Activated naive CD8-positive, alpha-beta T cell (primary cell): ENCODE data around the gene USP25.

ENCODE experiments used
- H3K27ac Mint-ChIP-seq: one replicate; pipeline ENCODE4 v1.8.0; 2021; ENCODE audit warnings: mixed read lengths
- H3K27me3 Mint-ChIP-seq: one replicate; pipeline ENCODE4 v1.8.0; 2021; ENCODE audit warnings: mixed read lengths
- H3K36me3 Mint-ChIP-seq: one replicate; pipeline ENCODE4 v1.8.0; 2021; ENCODE audit warnings: mixed read lengths
- H3K4me1 Mint-ChIP-seq: one replicate; pipeline ENCODE4 v1.8.0; 2021; ENCODE audit warnings: low read depth, mixed read lengths
- H3K4me3 Mint-ChIP-seq: one replicate; pipeline ENCODE4 v1.8.0; 2021; ENCODE audit warnings: mild to moderate bottlenecking, mixed read lengths
- H3K9me3 Mint-ChIP-seq: one replicate; pipeline ENCODE4 v1.8.0; 2021; ENCODE audit warnings: low read depth, mixed read lengths

The USP25 gene

GRCh38 chr21:15795533-15795932, 65.8 kb downstream of the USP25 start:
- H3K4me1 Mint-ChIP-seq = peaks cover 60% of the 10 kb centered on the region
- H3K27me3 Mint-ChIP-seq = no peaks in the 10 kb centered on the region
- H3K36me3 Mint-ChIP-seq = peaks cover 26% of the 10 kb centered on the region
- no peaks in the 10 kb centered on the region for H3K9me3 Mint-ChIP-seq
- peak overlapping the region; percentile 23 for H3K27ac Mint-ChIP-seq
- no peak overlapping the region for H3K4me3 Mint-ChIP-seq

DNA sequence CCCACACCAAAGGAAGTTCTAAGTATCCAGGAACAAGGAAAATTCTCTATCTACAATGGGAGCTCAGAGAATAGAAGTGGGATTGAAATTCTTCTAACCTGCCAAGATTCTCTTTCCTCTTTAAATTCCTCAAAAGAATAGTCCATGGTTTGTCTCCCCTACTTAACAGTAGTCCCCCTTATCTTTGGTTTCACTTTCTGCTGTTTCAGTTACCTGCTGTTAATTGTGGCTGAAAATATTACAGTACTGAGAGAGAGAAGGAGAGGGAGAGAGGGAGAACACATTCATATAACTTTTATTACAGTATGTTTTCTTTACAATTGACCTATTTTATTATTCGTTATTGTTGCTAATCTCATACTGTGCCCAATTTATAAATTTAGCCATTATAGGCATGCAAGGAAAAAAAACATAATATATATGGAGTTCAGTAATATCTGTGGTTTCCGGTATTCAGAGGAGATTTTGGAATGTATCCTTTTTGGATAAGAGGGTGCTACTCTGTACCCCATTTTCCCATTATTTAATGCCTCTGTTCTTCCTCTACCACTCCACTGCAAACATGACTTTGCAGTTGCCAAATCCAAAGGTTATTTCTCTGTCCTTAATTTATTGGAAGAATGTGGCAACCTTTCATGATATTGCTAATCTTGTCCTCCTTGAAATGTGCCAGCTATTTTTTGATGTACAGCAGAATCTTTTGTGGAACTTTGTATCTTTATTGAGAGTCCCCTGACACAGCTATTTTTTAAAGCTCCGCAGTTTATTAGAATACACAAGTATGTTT, 68.0 kb downstream of the USP25 start:
- Mint-ChIP-seq H3K27ac (peak overlapping the region; percentile 4), H3K4me1 (peaks cover 67% of the 10 kb centered on the region), H3K9me3 (no peaks in the 10 kb centered on the region), H3K36me3 (peaks cover 33% of the 10 kb centered on the region), H3K27me3 (no peaks in the 10 kb centered on the region), H3K4me3 (no peak overlapping the region)

DNA sequence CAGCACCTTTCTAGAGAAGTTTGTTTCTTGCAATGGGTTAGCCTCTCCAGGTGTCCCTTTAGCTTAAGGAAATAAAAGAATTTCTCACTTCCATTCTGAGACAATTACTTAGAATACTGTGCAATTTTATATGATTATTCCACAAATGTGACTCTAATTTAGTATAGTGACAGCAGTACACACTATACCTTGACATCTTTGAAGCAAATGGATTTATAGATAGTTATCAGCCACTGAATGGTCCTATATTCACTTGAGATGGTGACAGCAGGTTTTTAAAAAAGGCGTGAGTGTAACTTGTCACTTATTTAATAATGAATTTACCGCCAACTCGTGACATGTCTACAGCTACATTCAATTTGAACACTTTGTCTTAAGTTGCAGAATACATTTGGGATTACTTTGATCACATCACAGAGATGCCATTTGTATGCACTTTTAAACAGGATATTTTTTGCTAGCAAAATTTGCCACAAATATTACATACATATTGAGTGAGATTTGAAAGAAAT, 71.6 kb downstream of the USP25 start:
- Mint-ChIP-seq H3K36me3 (peaks cover 25% of the 10 kb centered on the region), H3K27me3 (no peaks in the 10 kb centered on the region), H3K27ac (no peak overlapping the region), H3K4me1 (peaks cover 45% of the 10 kb centered on the region), H3K9me3 (no peaks in the 10 kb centered on the region), H3K4me3 (no peak overlapping the region)

GRCh38 chr21:15804247-15805005, 74.6 kb downstream of the USP25 start:
- H3K36me3 Mint-ChIP-seq = peaks cover 21% of the 10 kb centered on the region
- H3K4me3 Mint-ChIP-seq = no peak overlapping the region
- H3K4me1 Mint-ChIP-seq = peaks cover 18% of the 10 kb centered on the region
- no peaks in the 10 kb centered on the region for H3K27me3 Mint-ChIP-seq
- H3K9me3 Mint-ChIP-seq = no peaks in the 10 kb centered on the region
- no peak overlapping the region for H3K27ac Mint-ChIP-seq

- H3K4me3 Mint-ChIP-seq = no peak overlapping the region
- H3K36me3 Mint-ChIP-seq = peaks cover 43% of the 10 kb centered on the region
- no peak overlapping the region for H3K27ac Mint-ChIP-seq
- H3K9me3 Mint-ChIP-seq = peaks cover 10% of the 10 kb centered on the region
- no peaks in the 10 kb centered on the region for H3K27me3 Mint-ChIP-seq
- H3K4me1 Mint-ChIP-seq = peaks cover 8% of the 10 kb centered on the region
These were observed 79.3 kb downstream of the USP25 start for GRCh38 chr21:15809065-15809464.

- Mint-ChIP-seq H3K36me3 (peaks cover 48% of the 10 kb centered on the region), H3K4me3 (no peak overlapping the region), H3K27ac (no peak overlapping the region), H3K9me3 (peaks cover 10% of the 10 kb centered on the region), H3K27me3 (no peaks in the 10 kb centered on the region), H3K4me1 (peaks cover 4% of the 10 kb centered on the region)
These were observed 80.0 kb downstream of the USP25 start for GRCh38 chr21:15809818-15810217.

DNA sequence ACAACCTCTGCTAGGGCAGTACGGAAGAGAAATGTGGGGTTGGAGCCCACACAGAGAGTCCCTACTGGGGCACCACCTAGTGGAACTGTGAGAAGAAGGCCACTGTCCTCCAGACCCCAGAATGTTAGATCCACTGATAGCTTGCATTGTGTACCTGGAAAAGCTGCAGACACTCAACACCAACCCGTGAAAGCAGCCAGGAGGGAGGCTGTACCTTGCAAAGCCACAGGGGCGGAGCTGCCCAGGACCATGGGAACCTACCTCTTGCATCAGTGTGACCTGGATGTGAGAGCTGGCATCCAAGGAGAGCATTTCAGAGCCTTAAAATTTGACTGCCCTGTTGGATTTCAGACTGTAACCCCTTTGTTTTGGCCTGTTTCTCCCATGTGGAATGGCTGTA, 85.5 kb downstream of the USP25 start:
- H3K27me3 Mint-ChIP-seq = no peaks in the 10 kb centered on the region
- H3K9me3 Mint-ChIP-seq = peaks cover 15% of the 10 kb centered on the region
- no peak overlapping the region for H3K4me3 Mint-ChIP-seq
- H3K27ac Mint-ChIP-seq = peak overlapping the region; percentile 23
- H3K36me3 Mint-ChIP-seq = peaks cover 55% of the 10 kb centered on the region
- peaks cover 10% of the 10 kb centered on the region for H3K4me1 Mint-ChIP-seq

- H3K4me3 Mint-ChIP-seq = no peak overlapping the region
- H3K36me3 Mint-ChIP-seq = peaks cover 24% of the 10 kb centered on the region
- peaks cover 5% of the 10 kb centered on the region for H3K9me3 Mint-ChIP-seq
- peaks cover 45% of the 10 kb centered on the region for H3K4me1 Mint-ChIP-seq
- no peak overlapping the region for H3K27ac Mint-ChIP-seq
- H3K27me3 Mint-ChIP-seq = no peaks in the 10 kb centered on the region
These were observed 90.5 kb downstream of the USP25 start for GRCh38 chr21:15820327-15820726.

GRCh38 chr21:15820852-15821379, 91.1 kb downstream of the USP25 start:
- Mint-ChIP-seq H3K4me1 (peaks cover 45% of the 10 kb centered on the region), H3K27ac (no peak overlapping the region), H3K36me3 (peaks cover 19% of the 10 kb centered on the region), H3K4me3 (no peak overlapping the region), H3K27me3 (no peaks in the 10 kb centered on the region), H3K9me3 (peaks cover 5% of the 10 kb centered on the region)

- H3K27me3 Mint-ChIP-seq = no peaks in the 10 kb centered on the region
- no peaks in the 10 kb centered on the region for H3K9me3 Mint-ChIP-seq
- H3K36me3 Mint-ChIP-seq = peaks cover 8% of the 10 kb centered on the region
- peaks cover 46% of the 10 kb centered on the region for H3K4me1 Mint-ChIP-seq
- peak overlapping the region; percentile 90 for H3K27ac Mint-ChIP-seq
- H3K4me3 Mint-ChIP-seq = peak overlapping the region; percentile 71
These were observed 93.8 kb downstream of the USP25 start for GRCh38 chr21:15823486-15824150.

DNA sequence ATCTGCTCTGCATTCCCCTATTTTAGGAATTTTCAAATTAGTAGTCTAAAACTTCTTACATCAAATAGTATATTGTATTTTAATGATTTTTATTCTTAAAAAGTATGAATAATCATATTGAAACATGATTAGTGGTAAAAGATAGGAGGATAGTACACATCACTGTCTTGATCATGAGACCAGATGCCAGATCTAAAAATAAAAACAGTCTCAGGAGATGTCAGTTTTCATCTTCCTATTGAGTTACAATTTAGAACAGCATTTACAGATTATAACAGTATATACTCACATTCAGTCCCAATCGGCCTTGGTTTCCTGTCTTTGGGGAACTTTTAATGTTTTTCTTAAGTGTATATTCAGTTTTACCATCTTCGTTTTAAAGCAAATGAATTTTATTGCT, 95.9 kb downstream of the USP25 start:
- Mint-ChIP-seq H3K27me3 (no peaks in the 10 kb centered on the region), H3K27ac (peak overlapping the region; percentile 23), H3K36me3 (peaks cover 10% of the 10 kb centered on the region), H3K9me3 (no peaks in the 10 kb centered on the region), H3K4me1 (peaks cover 43% of the 10 kb centered on the region), H3K4me3 (no peak overlapping the region)

DNA sequence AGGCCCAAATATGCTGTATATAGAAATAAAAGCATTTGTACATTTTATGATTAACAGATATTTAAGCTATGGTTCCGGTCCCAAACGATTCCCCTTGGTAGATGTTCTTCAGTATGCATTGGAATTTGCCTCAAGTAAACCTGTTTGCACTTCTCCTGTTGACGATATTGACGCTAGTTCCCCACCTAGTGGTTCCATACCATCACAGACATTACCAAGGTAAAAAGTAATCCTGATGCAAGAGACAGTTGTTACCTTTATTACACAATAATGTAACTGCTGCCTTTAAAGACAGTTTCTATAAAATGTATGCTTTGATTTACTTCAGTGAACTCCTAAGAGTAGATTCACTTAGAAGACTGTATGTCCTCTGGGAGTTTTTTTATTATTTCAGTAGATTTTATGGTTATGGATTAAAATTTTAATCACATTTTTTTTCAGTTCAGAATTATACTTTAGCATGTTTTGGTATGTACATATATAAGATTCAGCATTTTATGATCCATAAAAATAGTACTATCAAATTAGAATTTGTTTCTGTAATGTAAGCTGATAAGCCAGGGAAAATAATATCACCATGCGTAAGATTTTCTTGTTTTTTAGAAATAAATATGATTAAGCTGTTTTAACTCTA, 96.5 kb downstream of the USP25 start:
- Mint-ChIP-seq H3K9me3 (no peaks in the 10 kb centered on the region), H3K27ac (no peak overlapping the region), H3K27me3 (no peaks in the 10 kb centered on the region), H3K36me3 (peaks cover 11% of the 10 kb centered on the region), H3K4me3 (no peak overlapping the region), H3K4me1 (peaks cover 42% of the 10 kb centered on the region)

DNA sequence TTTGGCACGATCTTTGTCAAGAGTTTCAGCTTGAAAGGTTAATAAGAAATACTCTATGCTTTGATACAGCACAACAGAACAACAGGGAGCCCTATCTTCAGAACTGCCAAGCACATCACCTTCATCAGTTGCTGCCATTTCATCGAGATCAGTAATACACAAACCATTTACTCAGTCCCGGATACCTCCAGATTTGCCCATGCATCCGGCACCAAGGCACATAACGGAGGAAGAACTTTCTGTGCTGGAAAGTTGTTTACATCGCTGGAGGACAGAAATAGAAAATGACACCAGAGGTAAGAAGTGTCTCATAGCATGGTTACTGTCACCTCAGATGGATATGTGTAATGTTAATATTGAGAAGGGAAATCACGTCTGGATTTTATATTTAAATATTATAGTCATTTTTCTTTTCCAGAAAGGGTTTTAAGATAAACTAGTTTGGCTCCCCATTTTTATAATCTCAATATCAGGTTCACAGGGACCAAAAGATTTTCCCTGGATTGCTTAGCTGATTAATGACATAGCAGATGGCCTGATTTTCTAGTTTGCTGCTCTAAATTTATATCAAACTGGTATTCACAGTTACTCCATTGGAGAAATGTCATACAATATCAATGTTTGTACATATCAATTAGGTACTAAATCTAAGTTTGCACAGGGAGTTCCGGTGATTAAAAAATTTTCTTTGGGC, 97.3 kb downstream of the USP25 start:
- Mint-ChIP-seq H3K4me3 (no peak overlapping the region), H3K27ac (no peak overlapping the region), H3K36me3 (peaks cover 15% of the 10 kb centered on the region), H3K9me3 (no peaks in the 10 kb centered on the region), H3K4me1 (peaks cover 37% of the 10 kb centered on the region), H3K27me3 (no peaks in the 10 kb centered on the region)

DNA sequence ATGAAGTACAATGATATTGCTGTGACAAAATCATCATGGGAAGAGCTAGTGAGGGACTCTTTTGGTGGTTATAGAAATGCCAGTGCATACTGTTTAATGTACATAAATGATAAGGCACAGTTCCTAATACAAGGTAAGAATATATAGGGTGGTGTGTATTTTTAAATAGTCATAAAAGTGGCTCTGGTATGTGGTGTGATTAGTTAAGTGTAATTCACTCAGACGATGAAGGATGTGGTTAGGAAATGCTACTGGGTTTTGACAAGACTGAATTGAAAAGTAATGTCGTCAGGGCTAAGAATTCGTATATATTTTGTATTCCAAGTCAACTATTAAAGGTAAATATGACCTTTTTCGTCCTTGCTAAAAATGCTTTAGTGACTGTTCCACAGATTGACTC, 101.7 kb downstream of the USP25 start:
- Mint-ChIP-seq H3K4me3 (no peak overlapping the region), H3K9me3 (no peaks in the 10 kb centered on the region), H3K27me3 (no peaks in the 10 kb centered on the region), H3K27ac (no peak overlapping the region), H3K36me3 (peaks cover 20% of the 10 kb centered on the region), H3K4me1 (no peaks in the 10 kb centered on the region)
